Activated B cell treated with CpG ODN at 0.5 μM for 24 hours (primary cell): ENCODE measurements around the gene TEDC2. TPM values are rescaled to one million over a fixed set of nuclear protein-coding genes. Genes with fewer than 3 reads are reported as not detected.
"Not testable (repeated sequence)": the region's sequence is repeated elsewhere in the genome, so short reads cannot be mapped to it uniquely, and the experiment has no call there.

ENCODE experiments used
- ATAC-seq: fragments of 200-7000 bp; cut with Tn5 transposase; one replicate; pipeline ENCODE4 v1.10.0; 2021; ENCODE audit warnings: low read depth, mild to moderate bottlenecking, moderate library complexity
- CTCF ChIA-PET: fragments of 350-600 bp; sonication (Branson Sonifier 250); formaldehyde crosslinking; loops from one replicate; lab custom pipeline; 2021; ENCODE audit warnings: antibody characterized with exemption; lab: Charles Lee
- POLR2A ChIA-PET: fragments of 350-600 bp; sonication (Branson Sonifier 250); formaldehyde crosslinking; loops from one replicate; lab custom pipeline; 2021; ENCODE audit warnings: antibody characterized with exemption; lab: Charles Lee
- DNase-seq: peaks from one replicate; pipeline ENCODE4 v3.0.0; 2022
- H3K27ac Mint-ChIP-seq: one replicate; pipeline ENCODE4 v1.8.0; 2020; ENCODE audit warnings: mixed read lengths
- H3K27me3 Mint-ChIP-seq: one replicate; pipeline ENCODE4 v1.8.0; 2021; ENCODE audit warnings: mixed read lengths
- H3K36me3 Mint-ChIP-seq: one replicate; pipeline ENCODE4 v1.8.0; 2021; ENCODE audit warnings: low read depth, mixed read lengths
- H3K4me1 Mint-ChIP-seq: one replicate; pipeline ENCODE4 v1.8.0; 2021; ENCODE audit warnings: mixed read lengths
- H3K4me3 Mint-ChIP-seq: one replicate; pipeline ENCODE4 v1.8.0; 2020; ENCODE audit warnings: mild to moderate bottlenecking, mixed read lengths
- H3K9me3 Mint-ChIP-seq: one replicate; pipeline ENCODE4 v1.8.0; 2020; ENCODE audit warnings: mixed read lengths
- intact Hi-C: fragments of 100-400 bp; cut with micrococcal nuclease; formaldehyde crosslinking; loops from one replicate; pipeline ENCODE4 v1.15.1; 2024
- total RNA-seq: library from RNA; stranded (reverse); gene quantifications from 2 replicates; pipeline ENCODE4 v1.2.3, GENCODE V29; 2022
- TF ChIP-seq, protein P1 (sequence below): fragments of 200-600 bp; IDR thresholded peaks from one replicate; pipeline ENCODE4 v1.8.0; 2022; ENCODE audit warnings: antibody characterized with exemption, mild to moderate bottlenecking

Gene TEDC2
- total RNA-seq, 1 donor from 2014 or later: 4.4 TPM

DNA sequence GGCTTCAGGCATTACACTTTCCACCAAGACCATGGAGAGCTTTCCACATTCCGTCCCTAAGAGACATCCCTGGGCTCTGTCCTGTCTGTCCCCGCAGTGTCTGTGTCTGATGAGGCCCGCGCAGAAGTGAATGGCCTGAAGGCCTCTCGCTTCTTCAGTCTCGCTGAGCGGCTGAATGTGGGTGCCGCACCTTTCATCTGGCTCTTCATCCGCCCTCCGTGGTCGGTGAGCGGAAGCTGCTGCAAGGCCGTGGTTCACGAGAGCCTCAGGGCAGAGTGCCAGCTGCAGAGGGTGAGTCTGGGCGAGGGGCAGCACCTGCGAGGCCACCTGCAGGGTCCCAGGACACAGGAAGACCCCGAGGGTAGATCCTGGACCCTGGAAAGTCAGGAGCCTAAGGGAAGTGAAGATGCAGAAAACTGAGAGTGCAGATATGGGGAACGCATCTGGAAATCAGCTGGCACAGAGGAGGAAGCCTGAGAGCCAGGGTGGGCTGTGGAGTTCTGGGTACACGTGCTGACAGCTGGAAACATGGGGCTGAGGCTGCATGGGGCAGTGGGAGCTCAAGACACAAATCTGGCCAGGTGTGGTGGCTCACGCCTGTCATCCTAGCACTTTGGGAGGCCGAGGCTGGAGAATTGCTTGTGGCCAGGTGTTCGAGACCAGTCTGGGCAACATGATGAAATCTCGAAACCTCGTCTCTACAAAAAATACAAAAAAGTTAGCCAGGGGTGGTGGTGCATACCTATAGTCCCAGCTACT is 22.7 kb upstream of the TEDC2 start:
- Mint-ChIP-seq H3K27ac (no peak overlapping the region), H3K36me3 (peaks cover 16% of the 10 kb centered on the region), H3K9me3 (no peaks in the 10 kb centered on the region), H3K4me1 (peaks cover 16% of the 10 kb centered on the region), H3K27me3 (no peaks in the 10 kb centered on the region), H3K4me3 (no peak overlapping the region)
- ChIA-PET CTCF (no interaction called here), POLR2A (no interaction called here)
- DNase-seq (no peak), ATAC-seq (no peak)
- TF ChIP-seq, protein P1, sequence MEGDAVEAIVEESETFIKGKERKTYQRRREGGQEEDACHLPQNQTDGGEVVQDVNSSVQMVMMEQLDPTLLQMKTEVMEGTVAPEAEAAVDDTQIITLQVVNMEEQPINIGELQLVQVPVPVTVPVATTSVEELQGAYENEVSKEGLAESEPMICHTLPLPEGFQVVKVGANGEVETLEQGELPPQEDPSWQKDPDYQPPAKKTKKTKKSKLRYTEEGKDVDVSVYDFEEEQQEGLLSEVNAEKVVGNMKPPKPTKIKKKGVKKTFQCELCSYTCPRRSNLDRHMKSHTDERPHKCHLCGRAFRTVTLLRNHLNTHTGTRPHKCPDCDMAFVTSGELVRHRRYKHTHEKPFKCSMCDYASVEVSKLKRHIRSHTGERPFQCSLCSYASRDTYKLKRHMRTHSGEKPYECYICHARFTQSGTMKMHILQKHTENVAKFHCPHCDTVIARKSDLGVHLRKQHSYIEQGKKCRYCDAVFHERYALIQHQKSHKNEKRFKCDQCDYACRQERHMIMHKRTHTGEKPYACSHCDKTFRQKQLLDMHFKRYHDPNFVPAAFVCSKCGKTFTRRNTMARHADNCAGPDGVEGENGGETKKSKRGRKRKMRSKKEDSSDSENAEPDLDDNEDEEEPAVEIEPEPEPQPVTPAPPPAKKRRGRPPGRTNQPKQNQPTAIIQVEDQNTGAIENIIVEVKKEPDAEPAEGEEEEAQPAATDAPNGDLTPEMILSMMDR: no peak
- intact Hi-C loops: no loop called here

DNA sequence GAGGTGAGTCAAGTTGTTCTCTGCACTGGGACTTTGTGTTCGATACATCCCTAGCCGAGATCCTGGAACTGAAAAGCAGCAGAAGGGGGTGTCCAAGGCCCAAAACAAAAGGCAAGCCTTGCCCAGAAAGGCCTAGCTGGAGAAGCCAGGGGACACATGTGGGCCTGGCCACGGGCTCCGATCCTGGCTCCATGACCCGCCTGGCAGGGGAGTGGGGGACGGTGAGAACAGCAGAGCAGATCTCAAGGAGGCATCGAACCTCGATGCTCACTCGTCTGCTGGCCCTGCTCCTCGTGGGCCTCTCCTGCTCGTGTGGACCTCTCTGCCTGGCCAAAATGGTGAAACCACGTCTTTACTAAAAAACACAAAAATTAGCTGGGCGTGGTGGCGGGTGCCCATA is 21.8 kb upstream of the TEDC2 start:
- Mint-ChIP-seq H3K9me3 (no peaks in the 10 kb centered on the region), H3K27ac (no peak overlapping the region), H3K36me3 (peaks cover 11% of the 10 kb centered on the region), H3K4me3 (no peak overlapping the region), H3K4me1 (peaks cover 16% of the 10 kb centered on the region), H3K27me3 (no peaks in the 10 kb centered on the region)
- CTCF ChIA-PET: no interaction called here
- ATAC-seq (no peak), DNase-seq (no peak)
- TF ChIP-seq, protein P1: no peak
- intact Hi-C loops: no loop called here
- POLR2A ChIA-PET: no interaction called here

DNA sequence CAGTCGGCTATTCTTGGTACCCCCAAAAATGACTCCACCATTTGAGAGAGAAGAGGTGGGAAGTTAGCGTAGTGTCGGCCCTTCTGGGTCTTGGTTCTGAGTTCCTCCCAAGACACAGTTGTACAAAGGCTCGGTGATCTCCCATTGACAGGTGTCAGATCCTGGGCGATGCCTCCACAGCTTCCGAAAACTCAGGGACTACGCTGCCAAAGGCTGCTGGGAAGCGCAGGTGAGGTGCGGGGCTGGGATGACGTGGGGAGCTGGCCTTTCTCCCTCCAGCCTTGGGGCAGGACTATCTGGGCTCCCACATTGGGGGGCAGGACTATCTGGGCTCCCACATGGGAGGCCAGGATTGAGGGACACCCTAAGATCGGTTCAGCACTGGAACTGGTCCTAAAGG is 20.3 kb upstream of the TEDC2 start:
- Mint-ChIP-seq H3K4me3 (no peak overlapping the region), H3K27me3 (no peaks in the 10 kb centered on the region), H3K27ac (peak overlapping the region; percentile 79), H3K9me3 (no peaks in the 10 kb centered on the region), H3K4me1 (peaks cover 16% of the 10 kb centered on the region), H3K36me3 (peaks cover 11% of the 10 kb centered on the region)
- no peak for DNase-seq
- TF ChIP-seq, protein P1: no peak
- ATAC-seq: no peak
- intact Hi-C loops: no loop called here
- CTCF ChIA-PET: interaction anchor here (0.7 kb wide), 1 partner anchor 10 kb away, joined by 3 read pairs; no protein-coding TSS in a partner anchor
- POLR2A ChIA-PET: interaction anchor here (0.9 to 1.0 kb wide), 2 partner anchors 20 to 284 kb away, joined by 3 to 9 read pairs; partner anchors contain the start of gene TEDC2

DNA sequence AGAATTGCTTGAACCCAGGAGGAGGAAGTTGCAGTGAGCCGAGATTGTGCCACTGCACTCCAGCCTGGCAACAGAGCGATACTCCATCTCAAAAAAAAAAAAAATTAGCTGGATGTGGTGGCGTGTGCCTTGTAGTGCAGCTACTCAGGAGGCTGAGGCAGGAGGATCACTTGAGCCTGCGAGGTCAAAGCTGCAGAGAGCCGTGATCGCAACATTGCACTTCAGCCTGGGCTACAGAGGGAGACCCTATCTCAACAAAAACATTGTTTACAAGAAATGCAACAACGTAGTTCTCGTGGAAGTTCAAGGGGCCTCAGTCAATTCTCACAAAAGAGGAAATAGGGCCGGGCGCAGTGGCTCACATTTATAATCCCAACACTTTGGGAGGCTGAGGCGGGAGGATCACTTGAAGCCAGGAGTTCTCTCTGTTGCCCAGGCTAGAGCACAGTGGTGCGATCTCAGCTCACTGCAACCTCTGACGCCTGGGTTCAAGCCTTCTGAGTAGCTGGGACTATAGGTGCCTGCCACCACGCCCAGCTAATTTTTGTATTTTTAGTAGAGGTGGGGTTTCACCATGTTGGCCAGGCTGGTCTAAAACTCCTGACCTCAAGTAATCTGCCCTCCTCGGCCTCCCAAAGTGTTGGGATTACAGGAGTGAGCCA is 18.6 kb upstream of the TEDC2 start:
- ATAC-seq, CTCF ChIA-PET, H3K27me3 Mint-ChIP-seq, intact Hi-C loops, H3K9me3 Mint-ChIP-seq, DNase-seq, H3K27ac Mint-ChIP-seq, H3K4me3 Mint-ChIP-seq: not testable (repeated sequence)
- Mint-ChIP-seq H3K4me1 (peaks cover 16% of the 10 kb centered on the region), H3K36me3 (peaks cover 24% of the 10 kb centered on the region)
- POLR2A ChIA-PET: interaction anchor here (0.6 to 1.1 kb wide), 3 partner anchors 27 to 501 kb away, joined by 3 to 4 read pairs (median 3); no protein-coding TSS in a partner anchor

DNA sequence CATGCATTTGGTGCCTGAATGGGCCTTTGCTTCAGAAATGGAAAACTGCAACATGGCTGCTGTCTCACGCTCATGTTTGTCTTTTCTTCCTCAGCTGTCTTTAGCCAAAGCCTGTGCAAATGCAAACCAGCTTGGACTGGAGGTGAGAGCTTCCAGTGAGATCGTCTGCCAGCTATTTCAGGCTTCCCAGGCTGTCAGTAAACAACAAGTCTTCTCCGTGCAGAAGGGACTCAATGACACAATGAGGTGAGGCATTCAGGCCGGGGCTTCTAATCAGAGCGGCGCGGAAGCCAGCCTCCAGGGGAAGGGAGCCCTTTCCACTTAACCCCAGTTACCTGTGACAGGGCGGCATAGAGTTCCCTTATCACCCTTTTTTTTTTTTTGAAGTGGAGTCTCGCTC is 16.4 kb upstream of the TEDC2 start:
- CTCF ChIA-PET: no interaction called here

More for the DNA sequence above, 16.4 kb upstream of the TEDC2 start:
- ATAC-seq (no peak), DNase-seq (no peak)
- Mint-ChIP-seq H3K27ac (no peak overlapping the region), H3K9me3 (no peaks in the 10 kb centered on the region), H3K27me3 (no peaks in the 10 kb centered on the region), H3K36me3 (peaks cover 32% of the 10 kb centered on the region), H3K4me1 (peaks cover 16% of the 10 kb centered on the region), H3K4me3 (no peak overlapping the region)
- POLR2A ChIA-PET: interaction anchor here (0.7 kb wide), 1 partner anchor 10 kb away, joined by 3 read pairs; no protein-coding TSS in a partner anchor
- intact Hi-C loops: no loop called here
- TF ChIP-seq, protein P1: no peak
